Psoas muscle (tissue), 8 donors: ENCODE results near the gene SPAG6. TPM values are rescaled to one million over a fixed set of nuclear protein-coding genes. Genes with fewer than 3 reads are reported as not detected.
"Not testable (repeated sequence)": the region's sequence is repeated elsewhere in the genome, so short reads cannot be mapped to it uniquely, and the experiment has no call there.

Experiments used
- ATAC-seq, 4 donors: fragments of 200-7000 bp; cut with Tn5 transposase; one replicate each; pipeline ENCODE4 v1.9.1; 2020; ENCODE audit warnings: moderate library complexity in 3 of 4, mild to moderate bottlenecking in 2 of 4
- DNase-seq, 2 donors: peaks; one replicate each; pipeline ENCODE4 v3.0.0-alpha.2; 2020
- H3K27ac ChIP-seq: fragments of 200-600 bp; one replicate; pipeline ENCODE4 v1.8.0; 2022
- H3K27me3 ChIP-seq, 3 donors: fragments of 200-600 bp in 1 of 3; one replicate each; pipeline versions ENCODE4 v1.6.1 to v1.8.0; 2013 to 2022; ENCODE audit warnings: low read length in 2 of 3, mild to moderate bottlenecking in 2 of 3, moderate library complexity in 1 of 3; ENCODE audit not compliant: insufficient read depth in 3 of 3
- H3K36me3 ChIP-seq, 2 donors: fragments of 200-600 bp in 1 of 2; one replicate each; pipeline versions ENCODE4 v1.6.1 to v1.8.0; 2013 to 2022; ENCODE audit warnings: low read depth in 1 of 2, mild to moderate bottlenecking in 1 of 2, moderate library complexity in 1 of 2; ENCODE audit not compliant: insufficient read depth in 1 of 2
- H3K4me1 ChIP-seq: fragments of 200-600 bp; one replicate; pipeline ENCODE4 v1.8.0; 2022
- H3K4me3 ChIP-seq: fragments of 200-600 bp; one replicate; pipeline ENCODE4 v1.8.0; 2022; ENCODE audit warnings: mild to moderate bottlenecking
- H3K9me3 ChIP-seq: fragments of 200-600 bp; one replicate; pipeline ENCODE4 v1.8.0; 2022
- WGBS, 3 donors: extraction: QIAGEN DNeasy Blood & Tissue Kit; methylation state at CpG; one replicate each; pipeline versions ENCODE4 v1.1.6 to v1.1.7; 2013; 5-methylcytosine and 5-hydroxymethylcytosine counted together
- intact Hi-C, 2 donors: fragments of 100-400 bp; cut with DNase I; formaldehyde crosslinking; loops; one replicate each; pipeline versions ENCODE4 v1.11.0 to v1.14.2; 2022
- polyA plus RNA-seq, 3 donors: library from polyadenylated mRNA; stranded (reverse); fragments of 200-250 nt; gene quantifications; one replicate each; pipeline ENCODE4 v1.2.3, GENCODE V29; 2013
- total RNA-seq, 4 donors: library from RNA; stranded (reverse); fragmentation: NEBNext Ultra II Directional in 2 of 4; extraction: Animal tissue kit (Norgen Biotek cat#: 25700) in 2 of 4; gene quantifications; one replicate each; pipeline versions ENCODE4 v1.2.1 to v1.2.4, GENCODE V29; 2021 to 2023
- TF ChIP-seq, protein P1 (sequence below): fragments of 200-600 bp; IDR thresholded peaks from one replicate; pipeline ENCODE4 v1.8.0; 2022; ENCODE audit warnings: antibody characterized with exemption
- donor health status: healthy with polysubstance abuse.
- donor health status: DM: no; HTN: no; CAD: no; lungs with moderate emphysema.
- donor health status: Bipolar disorder and iron deficiency.
- donor health status: healthy.
- donor health status: DM: yes; HTN: yes; CAD: no.
- donor health status: DM: no; HTN: no; CAD: no.
- donor health status: DM: no; HTN: no; CAD: no.
- donor health status: DM: yes; HTN: yes; CAD: no.

The SPAG6 gene
- total and polyA plus RNA-seq, 7 donors, result 0.15 TPM; not detected in 6

DNA sequence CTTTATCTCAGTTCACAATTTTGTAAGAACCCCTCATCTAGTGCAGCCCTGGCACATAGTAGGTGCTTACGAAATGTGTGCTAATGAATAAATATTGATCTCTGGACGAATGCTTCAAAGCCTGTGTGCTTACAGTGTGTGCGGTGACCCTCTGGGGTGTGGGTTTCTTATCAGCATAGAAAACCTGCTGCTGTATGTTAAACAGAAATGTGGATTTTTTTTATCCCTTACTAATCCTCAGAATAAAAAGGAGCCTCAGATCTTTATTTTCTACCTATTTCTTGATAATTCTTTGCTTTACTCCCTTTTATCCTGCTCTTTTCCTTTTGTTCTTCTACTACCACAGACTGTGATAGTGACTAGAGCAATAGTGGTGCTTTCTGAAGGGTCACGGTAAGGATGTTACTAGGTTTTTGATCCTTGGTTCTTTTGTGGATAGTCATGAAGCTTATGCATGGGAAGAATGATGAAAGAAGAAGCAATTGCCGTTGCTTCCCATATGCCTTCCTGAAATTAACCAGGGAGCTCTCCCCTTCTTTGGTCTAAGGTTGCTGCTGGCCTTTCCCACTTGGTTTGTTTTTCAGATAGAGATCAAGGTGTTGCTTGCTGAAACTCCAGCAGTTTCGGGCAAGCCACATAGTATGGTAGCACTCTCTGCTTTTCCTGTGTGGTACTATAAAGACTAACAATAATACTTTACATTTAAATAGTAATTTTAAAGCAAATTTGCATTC lies 44.7 kb downstream of the SPAG6 start:
- Histone ChIP-seq H3K4me1 (no peaks in the 10 kb centered on the region), H3K4me3 (no peak overlapping the region), H3K27me3 (no peaks in the 10 kb centered on the region), H3K36me3 (no peaks in the 10 kb centered on the region), H3K27ac (no peak overlapping the region), H3K9me3 (no peaks in the 10 kb centered on the region)
- TF ChIP-seq, protein P1, sequence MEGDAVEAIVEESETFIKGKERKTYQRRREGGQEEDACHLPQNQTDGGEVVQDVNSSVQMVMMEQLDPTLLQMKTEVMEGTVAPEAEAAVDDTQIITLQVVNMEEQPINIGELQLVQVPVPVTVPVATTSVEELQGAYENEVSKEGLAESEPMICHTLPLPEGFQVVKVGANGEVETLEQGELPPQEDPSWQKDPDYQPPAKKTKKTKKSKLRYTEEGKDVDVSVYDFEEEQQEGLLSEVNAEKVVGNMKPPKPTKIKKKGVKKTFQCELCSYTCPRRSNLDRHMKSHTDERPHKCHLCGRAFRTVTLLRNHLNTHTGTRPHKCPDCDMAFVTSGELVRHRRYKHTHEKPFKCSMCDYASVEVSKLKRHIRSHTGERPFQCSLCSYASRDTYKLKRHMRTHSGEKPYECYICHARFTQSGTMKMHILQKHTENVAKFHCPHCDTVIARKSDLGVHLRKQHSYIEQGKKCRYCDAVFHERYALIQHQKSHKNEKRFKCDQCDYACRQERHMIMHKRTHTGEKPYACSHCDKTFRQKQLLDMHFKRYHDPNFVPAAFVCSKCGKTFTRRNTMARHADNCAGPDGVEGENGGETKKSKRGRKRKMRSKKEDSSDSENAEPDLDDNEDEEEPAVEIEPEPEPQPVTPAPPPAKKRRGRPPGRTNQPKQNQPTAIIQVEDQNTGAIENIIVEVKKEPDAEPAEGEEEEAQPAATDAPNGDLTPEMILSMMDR, result no peak
- ATAC-seq (no peak), DNase-seq (no peak)
- intact Hi-C loops, result no loop called here
- WGBS, 3 donors, result 86 to 89% (median 88%) methylated on average over 6 of the region's 6 CpGs

GRCh38 chr10:22391600-22391999 lies 46.3 kb downstream of the SPAG6 start:
- ATAC-seq (peak in 1 of 4 donors; percentile 57), DNase-seq (no peak)
- Histone ChIP-seq H3K27ac (no peak overlapping the region), H3K27me3 (no peaks in the 10 kb centered on the region), H3K9me3 (no peaks in the 10 kb centered on the region), H3K36me3 (no peaks in the 10 kb centered on the region), H3K4me1 (no peaks in the 10 kb centered on the region), H3K4me3 (no peak overlapping the region)
- intact Hi-C loops, result no loop called here
- TF ChIP-seq, protein P1, result no peak
- WGBS, 3 donors, result 39 to 68% (median 45%) methylated on average over 5 of the region's 5 CpGs

- H3K4me3 ChIP-seq, H3K36me3 ChIP-seq, H3K27me3 ChIP-seq, H3K9me3 ChIP-seq, intact Hi-C loops, H3K4me1 ChIP-seq, ATAC-seq, H3K27ac ChIP-seq, DNase-seq: not testable (repeated sequence)
- WGBS, 3 donors, result 54 to 76% (median 64%) methylated on average over 2 of the region's 2 CpGs
These were observed 50.9 kb downstream of the SPAG6 start for GRCh38 chr10:22396195-22396594.

- ATAC-seq, H3K27ac ChIP-seq, intact Hi-C loops, H3K4me1 ChIP-seq, H3K9me3 ChIP-seq, H3K4me3 ChIP-seq, H3K36me3 ChIP-seq, H3K27me3 ChIP-seq, DNase-seq: not testable (repeated sequence)
- 85 to 87% (median 86%) methylated on average over 1 of the region's 5 CpGs for WGBS, 3 donors
These were observed 61.6 kb downstream of the SPAG6 start for GRCh38 chr10:22406916-22407315.

GRCh38 chr10:22410394-22410793 lies 65.1 kb downstream of the SPAG6 start:
- Histone ChIP-seq H3K36me3 (no peaks in the 10 kb centered on the region), H3K4me3 (no peak overlapping the region), H3K4me1 (no peaks in the 10 kb centered on the region), H3K9me3 (no peaks in the 10 kb centered on the region), H3K27me3 (no peaks in the 10 kb centered on the region), H3K27ac (no peak overlapping the region)
- no peak for ATAC-seq
- DNase-seq, result no peak
- TF ChIP-seq, protein P1, result no peak
- intact Hi-C loops, result no loop called here
- WGBS, 3 donors, result 23 to 50% (median 41%) methylated on average over 1 of the region's 1 CpG

GRCh38 chr10:22410846-22411245 lies 65.5 kb downstream of the SPAG6 start:
- Histone ChIP-seq H3K9me3 (no peaks in the 10 kb centered on the region), H3K4me1 (no peaks in the 10 kb centered on the region), H3K27ac (no peak overlapping the region), H3K36me3 (no peaks in the 10 kb centered on the region), H3K4me3 (no peak overlapping the region), H3K27me3 (no peaks in the 10 kb centered on the region)
- TF ChIP-seq, protein P1, result no peak
- 74 to 76% (median 75%) methylated on average over 5 of the region's 5 CpGs for WGBS, 3 donors
- ATAC-seq, result no peak
- intact Hi-C loops, result no loop called here
- DNase-seq, result no peak
